GM19372 (cell line): Measurements from ENCODE around the gene GADD45B.
A peak's percentile ranks its signal among the peaks of the same experiment; 100 is the strongest.
"Not testable (repeated sequence)": the region's sequence is repeated elsewhere in the genome, so short reads cannot be mapped to it uniquely, and the experiment has no call there.

Experiments used
- ATAC-seq: cut with Tn5 transposase; IDR thresholded peaks from one replicate; pipeline ENCODE4 v1.9.1; 2021; ENCODE audit warnings: mild to moderate bottlenecking, low read depth, moderate library complexity; ENCODE audit not compliant: unreplicated experiment

Gene GADD45B

GRCh38 chr19:2443116-2443784, 32.7 kb upstream of the GADD45B start:
- ATAC-seq = no peak

GRCh38 chr19:2443785-2444182, 32.1 kb upstream of the GADD45B start:
- no peak for ATAC-seq

- no peak for ATAC-seq
These were observed 31.5 kb upstream of the GADD45B start for GRCh38 chr19:2444251-2445002.

- no peak for ATAC-seq
These were observed 29.5 kb upstream of the GADD45B start for GRCh38 chr19:2446381-2446780.

- ATAC-seq = no peak
These were observed 26.9 kb upstream of the GADD45B start for GRCh38 chr19:2449019-2449418.

- no peak for ATAC-seq
These were observed 24.8 kb upstream of the GADD45B start for GRCh38 chr19:2451138-2451537.

- ATAC-seq = no peak
These were observed 24.2 kb upstream of the GADD45B start for GRCh38 chr19:2451741-2452140.

- ATAC-seq = no peak
These were observed 22.4 kb upstream of the GADD45B start for GRCh38 chr19:2453431-2454025.

GRCh38 chr19:2454199-2454961, 21.5 kb upstream of the GADD45B start:
- no peak for ATAC-seq

- no peak for ATAC-seq
These were observed 20.7 kb upstream of the GADD45B start for GRCh38 chr19:2454962-2455850.

- ATAC-seq = peak; percentile 31
These were observed 19.9 kb upstream of the GADD45B start for GRCh38 chr19:2455851-2456570.

- ATAC-seq = no peak
These were observed 18.4 kb upstream of the GADD45B start for GRCh38 chr19:2457394-2458037.

GRCh38 chr19:2458054-2458453, 17.9 kb upstream of the GADD45B start:
- no peak for ATAC-seq

GRCh38 chr19:2458776-2459175, 17.2 kb upstream of the GADD45B start:
- not testable (repeated sequence) for ATAC-seq

GRCh38 chr19:2460245-2460644, 15.7 kb upstream of the GADD45B start:
- no peak for ATAC-seq

- no peak for ATAC-seq
These were observed 13.9 kb upstream of the GADD45B start for GRCh38 chr19:2461751-2462634.

- ATAC-seq = no peak
These were observed 13.1 kb upstream of the GADD45B start for GRCh38 chr19:2462635-2463421.
